Panc1 (cell line): Measurements from ENCODE around the gene PMAIP1. TPM values are rescaled to one million over a fixed set of nuclear protein-coding genes. Genes with fewer than 3 reads are reported as not detected.

Source experiments
- ATAC-seq: fragments of 200-7000 bp; cut with Tn5 transposase; 2 replicates; pipeline ENCODE4 v1.9.1; 2020; ENCODE audit warnings: mild to moderate bottlenecking, moderate library complexity
- Bru-seq: library from RNA; stranded (reverse); fragments of 400-500 nt; gene quantifications from one replicate; lab custom pipeline; 2021; lab: Mats Ljungman, UMichigan
- BruChase-seq, 2 experiments: library from RNA; stranded (reverse); fragments of 400-500 nt; gene quantifications; one replicate each; lab custom pipeline; 2021; lab: Mats Ljungman, UMichigan
- BruUV-seq: library from RNA; stranded (reverse); fragments of 400-500 nt; replicated peaks from 2 replicates; lab custom pipeline; 2021; lab: Mats Ljungman, UMichigan
- CTCF ChIA-PET: fragments of 300-600 bp; sonication (Branson Sonifier 250); formaldehyde crosslinking; loops from one replicate; lab custom pipeline; 2022; ENCODE audit warnings: antibody characterized with exemption; lab: Charles Lee
- POLR2A ChIA-PET: fragments of 300-600 bp; sonication (Branson Sonifier 250); formaldehyde crosslinking; loops from one replicate; lab custom pipeline; 2022; ENCODE audit warnings: antibody characterized with exemption; lab: Charles Lee
- DNase-seq: peaks from one replicate; pipeline ENCODE4 v3.0.0-alpha.2; 2010; ENCODE audit warnings: low read depth, low spot score
- H3K27ac ChIP-seq: 2 replicates; pipeline ENCODE4 v1.5.1; 2011; ENCODE audit warnings: mild to moderate bottlenecking, low read length, inconsistent platforms
- H3K27me3 ChIP-seq: fragments of 200-500 bp; sonication (Bioruptor generic); 2 replicates; pipeline ENCODE4 v1.6.0; 2014; ENCODE audit warnings: low read length, inconsistent platforms; ENCODE audit not compliant: control insufficient read depth, insufficient read depth
- H3K36me3 ChIP-seq: fragments of 200-500 bp; sonication (Bioruptor generic); 2 replicates; pipeline ENCODE4 v1.5.1; 2014; ENCODE audit warnings: inconsistent platforms, mild to moderate bottlenecking, low read length, moderate library complexity; ENCODE audit not compliant: control insufficient read depth, insufficient read depth
- H3K4me1 ChIP-seq: 2 replicates; pipeline ENCODE4 v1.5.1; 2011; ENCODE audit warnings: inconsistent platforms, mild to moderate bottlenecking, low read length, moderate library complexity; ENCODE audit not compliant: control insufficient read depth, insufficient read depth
- H3K4me3 ChIP-seq, 2 experiments: 2 replicates each; pipeline ENCODE4 v1.5.1; 2011 to 2012; ENCODE audit warnings: low read depth in 2 of 2, low read length in 2 of 2, mild to moderate bottlenecking in 2 of 2, inconsistent platforms in 1 of 2, moderate library complexity in 1 of 2
- H3K9me3 ChIP-seq: fragments of 200-500 bp; sonication (Bioruptor generic); 2 replicates; pipeline ENCODE4 v1.5.1; 2014; ENCODE audit warnings: low read depth, mild to moderate bottlenecking, inconsistent platforms, low read length, moderate library complexity; ENCODE audit not compliant: control insufficient read depth, insufficient read depth
- CTCF ChIP-seq: fragments of 450-650 bp; IDR thresholded peaks from 2 replicates; pipeline ENCODE4 v1.5.1; 2017; ENCODE audit warnings: mild to moderate bottlenecking
- POLR2AphosphoS5 ChIP-seq: IDR thresholded peaks from 2 replicates; pipeline ENCODE4 v1.6.1; 2012; ENCODE audit warnings: mild to moderate bottlenecking, low read depth, low read length, moderate library complexity
- REST ChIP-seq, 2 experiments: IDR thresholded peaks; 2 replicates each; pipeline ENCODE4 v1.6.1; 2011 to 2012; ENCODE audit warnings: low read depth in 2 of 2, control low read depth in 1 of 2, low read length in 1 of 2, mild to moderate bottlenecking in 1 of 2, moderate library complexity in 1 of 2; ENCODE audit not compliant: insufficient read depth in 1 of 2
- SIN3A ChIP-seq: IDR thresholded peaks from 2 replicates; pipeline ENCODE4 v1.6.1; 2012; ENCODE audit warnings: low read depth, mild to moderate bottlenecking, low read length, moderate library complexity, borderline replicate concordance; ENCODE audit not compliant: insufficient read depth
- TCF7L2 ChIP-seq: IDR thresholded peaks from 2 replicates; pipeline ENCODE4 v1.6.1; 2011; ENCODE audit warnings: mild to moderate bottlenecking, low read depth, low read length, inconsistent platforms
- in situ Hi-C: cut with HindIII; loops from 2 replicates; pipeline ENCODE4 v1.10.0; 2016; ENCODE audit warnings: low sequenced_read_pairs, low pct_unique_long_range_greater_than_20kb
- intact Hi-C: fragments of 100-400 bp; cut with micrococcal nuclease; formaldehyde crosslinking; loops from one replicate; pipeline ENCODE4 v1.10.0; 2022; ENCODE audit not compliant: unreplicated experiment
- long read RNA-seq: library from polyadenylated mRNA; unstranded; transcript quantifications from one replicate; pipeline ENCODE4 v2.0.0, GENCODE V29; 2021; ENCODE audit not compliant: unreplicated experiment
- polyA plus RNA-seq: library from polyadenylated mRNA; unstranded; fragments of >200 nt; gene quantifications from one replicate; pipeline ENCODE4 v1.2.1, GENCODE V29; 2012; ENCODE audit warnings: missing spikeins; ENCODE audit not compliant: insufficient read length
- total RNA-seq: library from RNA; stranded (reverse); gene quantifications from one replicate; pipeline ENCODE4 v1.2.1, GENCODE V29; 2021; ENCODE audit not compliant: unreplicated experiment

Gene PMAIP1
- 7.7 TPM for total RNA-seq
- 5.5 TPM for polyA plus RNA-seq
- Bru-seq, nascent RNA, result percentile 79 among the genes with signal in this experiment
- percentile 91 among the genes with signal in this experiment for BruChase-seq, experiment 1, labeled RNA remaining after a 2-hour chase
- percentile 75 among the genes with signal in this experiment for BruChase-seq, experiment 2, labeled RNA remaining after a 6-hour chase
- long read RNA-seq, transcript PMAIP1-202 (2 exons, 1,948 nt), result major isoform, 15 of 16 reads
- long read RNA-seq, partial matches to known transcripts, result 1 of 16 reads
- long read RNA-seq, other reads (novel, unspliced or antisense), result 0 of 16 reads

GRCh38 chr18:59899298-59900221 is at the start of gene PMAIP1:
Gene PMAIP1, plus strand, starts transcription at chr18:59899996. Its CDS starts 182 bp downstream, at chr18:59900178.
- no peak for DNase-seq
- Histone ChIP-seq H3K4me1 (peaks cover 12% of the 10 kb centered on the region; the same call in 1 of the 2 replicates), H3K9me3 (no peaks in the 10 kb centered on the region), H3K4me3 (peak within 1 kb of the TSS; percentile 67 to 82), H3K36me3 (peaks cover 2% of the 10 kb centered on the region), H3K27ac (peak within 1 kb of the TSS; percentile 73), H3K27me3 (no peaks in the 10 kb centered on the region)
- intact Hi-C loops, result loop anchor here (1.0 kb wide), 1 partner anchor 62 kb away; no protein-coding TSS in a partner anchor
- ChIA-PET CTCF (no interaction called here), POLR2A (interaction anchor here (0.5 kb wide), 1 partner anchor 17 kb away, joined by 7 read pairs; no protein-coding TSS in a partner anchor)
- TF ChIP-seq POLR2AphosphoS5, result peak; percentile 98
- TF ChIP-seq TCF7L2, result no peak
- TF ChIP-seq SIN3A, result peak; percentile 69; the same call in 1 of the 2 replicates
- peak in 1 of 2 experiments; percentile 82; a peak in 2 of 4 replicates for TF ChIP-seq REST (IDR thresholded peaks at IDR 0.05; ENCODE audit: insufficient read depth in 1 of 2, low read depth in 2 of 2, low read length in 1 of 2)
- TF ChIP-seq CTCF, result no peak
- no TSS peak for BruUV-seq
- ATAC-seq, result peak; percentile 96
- in situ Hi-C loops, result no loop called here

- CTCF ChIA-PET, result interaction anchor here (0.7 kb wide), 1 partner anchor 108 kb away, joined by 10 read pairs; no protein-coding TSS in a partner anchor
- POLR2A ChIA-PET, result no interaction called here
- no peak overlapping the region for H3K27ac ChIP-seq
- no peak for TF ChIP-seq SIN3A
- no peak for TF ChIP-seq POLR2AphosphoS5
- TF ChIP-seq TCF7L2, result no peak
- TF ChIP-seq REST (IDR thresholded peaks at IDR 0.05; ENCODE audit: insufficient read depth in 1 of 2, low read depth in 2 of 2, low read length in 1 of 2), result no peak
- no peak for TF ChIP-seq CTCF
- no peaks in the 10 kb centered on the region for H3K36me3 ChIP-seq
- H3K4me1 ChIP-seq, result no peaks in the 10 kb centered on the region
- BruUV-seq, result no TSS peak
- in situ Hi-C loops (no loop called here), intact Hi-C loops (no loop called here)
- ATAC-seq (no peak), DNase-seq (no peak)
- H3K4me3 ChIP-seq, result no peak overlapping the region
- no peaks in the 10 kb centered on the region for H3K27me3 ChIP-seq
- H3K9me3 ChIP-seq, result no peaks in the 10 kb centered on the region
Observed at GRCh38 chr18:59851784-59852399, 47.9 kb upstream of the PMAIP1 start.
